Stimulated activated CD8-positive, alpha-beta memory T cell treated with anti-CD3 and anti-CD28 coated beads, Interleukin-12 subunit alpha, Interleukin-12 subunit beta, amount 100 ng/mL, for 24 hours (primary cell): ENCODE data around the gene LRRD1.
"Not testable (repeated sequence)": the region's sequence is repeated elsewhere in the genome, so short reads cannot be mapped to it uniquely, and the experiment has no call there.

Experiments
- DNase-seq: peaks from one replicate; pipeline ENCODE4 v3.0.0-alpha.2; 2020; ENCODE audit errors: extremely low read depth

Gene LRRD1

DNA sequence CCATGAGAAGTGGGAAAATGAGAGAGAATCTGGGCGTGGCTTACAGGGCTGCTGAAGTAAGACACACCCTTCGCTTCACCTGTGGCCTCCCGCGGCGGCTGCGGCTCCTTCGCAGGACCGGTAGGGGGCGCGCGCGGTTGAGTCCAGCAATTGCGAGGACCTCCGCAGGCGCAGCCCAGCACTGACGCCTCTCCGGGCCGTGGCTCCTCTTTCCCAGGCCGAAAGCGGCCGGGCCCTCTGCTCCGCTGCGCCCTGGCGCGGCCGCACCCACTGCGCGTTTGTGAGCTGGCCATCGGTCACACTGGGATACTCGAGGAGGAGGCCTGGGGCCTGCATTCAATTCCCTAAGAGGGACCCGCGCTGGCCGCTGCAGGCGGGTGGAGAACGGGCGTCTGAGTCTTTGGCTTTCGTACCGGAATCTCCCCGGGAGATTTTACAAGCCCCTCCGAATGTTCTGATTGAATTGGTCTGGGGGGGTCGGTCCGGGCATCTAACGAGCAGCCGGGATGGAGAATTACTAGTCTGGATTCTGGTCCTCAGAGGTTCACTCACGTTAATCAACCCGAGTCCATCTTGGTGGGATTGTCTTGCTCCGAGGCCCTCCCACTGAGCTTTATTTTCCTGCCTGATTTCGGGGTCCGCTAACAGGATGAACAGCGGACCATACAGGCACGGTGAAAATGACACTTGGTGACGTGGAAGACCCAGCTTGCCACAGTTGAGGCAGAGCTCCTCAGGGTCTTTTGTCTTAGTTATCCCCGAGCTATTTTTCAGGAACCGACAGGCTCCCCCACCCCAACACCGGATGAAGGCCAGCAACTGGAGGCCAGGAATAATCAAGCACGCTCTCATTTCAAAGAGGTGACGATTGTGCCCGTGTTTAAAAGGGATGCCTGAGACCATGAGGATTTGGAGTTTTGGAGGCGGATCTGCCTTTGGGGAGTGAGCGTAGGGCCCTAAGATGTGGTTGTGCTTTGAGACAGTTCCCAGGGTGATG is at the start of gene LRRD1:
Gene LRRD1 (minus strand): TSS at position 215 of the 997 bp plus-strand sequence. CDS start 13,940 bp downstream, outside the sequence.
- DNase-seq: peak; percentile 51

DNA sequence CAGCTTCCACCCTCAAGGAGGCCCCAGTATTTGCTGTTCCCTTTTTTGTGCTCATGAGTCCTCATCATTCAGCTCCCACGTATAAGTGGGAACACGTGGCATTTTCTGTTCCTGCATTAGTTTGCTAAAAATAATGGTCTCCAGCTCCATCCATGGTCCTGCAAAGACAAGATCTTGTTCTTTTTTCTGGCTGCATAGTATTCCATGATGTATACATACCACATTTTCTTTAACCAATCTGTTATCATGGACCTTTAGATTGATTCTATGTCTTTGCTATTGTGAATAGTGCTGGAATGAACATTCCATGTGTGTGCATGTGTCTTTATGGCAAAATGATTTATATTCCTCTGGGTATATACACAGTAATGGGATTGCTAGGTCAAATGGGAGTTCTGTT is 49.8 kb upstream of the LRRD1 start:
- no peak for DNase-seq

DNA sequence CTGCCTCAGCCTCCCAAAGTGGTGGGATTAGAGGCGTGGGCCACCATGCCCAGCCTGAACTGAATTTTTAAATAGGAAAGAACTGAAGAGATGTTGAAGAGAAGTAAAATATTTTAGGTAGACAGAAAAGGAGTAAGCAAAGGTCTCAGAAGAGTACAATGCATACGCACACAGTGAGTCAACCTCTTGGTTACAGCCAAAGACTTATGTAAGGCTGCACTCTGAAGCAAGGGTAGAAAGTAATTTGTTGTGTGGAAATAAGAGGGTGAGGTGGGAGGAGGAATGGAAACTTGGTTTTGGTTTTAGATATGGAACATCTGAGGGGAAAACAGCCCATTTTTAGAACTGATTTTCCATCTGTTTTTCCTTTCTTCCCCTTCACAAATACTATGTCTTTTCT is 49.2 kb upstream of the LRRD1 start:
- DNase-seq: no peak

DNA sequence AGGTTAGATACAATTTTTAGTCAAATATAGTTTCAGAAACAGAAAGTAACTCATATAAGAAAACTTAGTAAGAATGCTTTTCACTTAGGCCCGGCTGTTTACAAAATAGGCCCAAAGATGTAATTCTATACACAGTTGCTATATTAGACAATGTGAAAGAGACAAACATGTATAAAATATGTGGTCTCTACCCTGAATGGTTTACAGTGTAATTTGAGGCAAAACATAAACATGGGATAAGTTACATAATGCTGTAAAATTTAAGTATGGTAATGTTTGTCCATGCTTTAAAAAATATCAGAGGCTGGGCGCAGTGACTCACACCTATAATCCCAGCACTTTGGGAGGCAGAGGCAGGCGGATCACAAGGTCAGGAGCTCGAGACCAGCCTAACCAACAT is 48.0 kb upstream of the LRRD1 start:
- DNase-seq: no peak

DNA sequence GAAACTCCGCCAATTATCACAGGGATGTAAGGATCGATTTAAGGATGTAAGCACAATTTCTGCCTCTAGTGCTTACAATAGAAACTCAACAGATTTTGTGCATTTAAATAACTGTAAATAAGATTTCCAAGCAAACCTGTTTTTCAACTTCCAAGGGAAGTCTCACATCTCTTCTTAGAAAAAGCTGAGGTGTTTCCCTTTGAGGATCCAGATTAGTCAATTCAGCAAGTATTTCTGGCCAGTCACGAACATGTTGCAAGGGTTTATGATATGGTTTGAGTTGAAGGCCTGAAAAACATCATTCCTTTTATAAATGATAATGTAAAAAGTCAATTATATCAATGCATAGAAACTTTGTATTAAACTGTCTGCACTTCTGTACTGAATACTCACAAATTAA is 42.8 kb upstream of the LRRD1 start:
- DNase-seq: no peak

DNA sequence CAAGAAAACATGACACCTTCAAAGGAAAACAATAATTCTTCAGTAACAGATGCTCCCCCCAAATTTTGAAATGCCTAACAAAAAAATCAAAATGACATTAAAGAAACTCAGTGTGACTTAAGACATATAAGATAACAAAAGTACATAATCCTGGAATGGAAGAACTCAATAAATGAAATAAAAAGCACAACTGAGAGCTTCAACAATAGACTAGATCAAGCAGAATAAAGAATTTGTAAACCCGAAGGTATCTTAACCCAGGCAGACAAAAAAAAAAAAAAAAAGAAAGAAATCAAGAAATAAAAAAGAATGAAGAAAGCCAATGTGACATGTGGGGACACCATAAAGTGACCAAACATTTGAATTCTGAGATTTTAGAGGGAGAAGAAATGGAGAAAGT is 27.7 kb upstream of the LRRD1 start:
- no peak for DNase-seq

DNA sequence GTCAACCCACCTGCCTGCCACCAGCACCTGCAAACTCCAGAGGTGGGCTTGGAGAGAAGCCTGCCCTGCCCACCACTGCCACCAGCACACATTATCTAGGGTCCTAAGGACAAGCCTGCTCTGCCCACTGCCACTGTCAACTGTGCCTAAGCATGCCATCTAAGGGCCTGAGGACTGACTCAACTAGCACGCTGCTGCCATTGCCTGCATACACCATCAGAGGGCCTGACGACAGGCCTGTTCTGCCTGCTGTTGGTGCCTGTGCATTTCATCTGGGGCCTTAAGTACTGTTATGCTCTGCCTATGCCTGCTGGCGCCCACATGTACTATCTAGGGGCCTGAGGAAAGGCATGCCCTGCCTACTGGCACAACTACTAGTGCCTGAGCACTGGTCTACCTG is 27.0 kb upstream of the LRRD1 start:
- DNase-seq: no peak

DNA sequence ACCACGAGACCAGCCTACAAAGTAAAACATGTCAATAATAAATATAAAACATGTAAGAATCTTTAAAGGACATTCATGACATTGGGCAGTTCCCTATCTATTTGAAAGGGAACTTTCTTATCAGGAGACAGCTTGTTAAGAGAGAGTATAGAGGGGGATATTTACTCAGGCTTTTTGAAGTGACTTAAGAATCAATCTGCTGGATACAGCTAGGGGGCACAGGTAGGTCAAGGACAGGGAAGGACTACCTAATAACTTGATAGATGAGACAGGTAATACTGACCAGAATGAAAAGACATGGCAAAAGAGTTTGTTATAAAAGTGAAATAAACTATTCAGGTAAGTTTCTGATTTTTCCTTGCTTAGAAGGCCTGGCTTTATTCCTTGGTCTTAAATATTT is 21.8 kb upstream of the LRRD1 start:
- no peak for DNase-seq

DNA sequence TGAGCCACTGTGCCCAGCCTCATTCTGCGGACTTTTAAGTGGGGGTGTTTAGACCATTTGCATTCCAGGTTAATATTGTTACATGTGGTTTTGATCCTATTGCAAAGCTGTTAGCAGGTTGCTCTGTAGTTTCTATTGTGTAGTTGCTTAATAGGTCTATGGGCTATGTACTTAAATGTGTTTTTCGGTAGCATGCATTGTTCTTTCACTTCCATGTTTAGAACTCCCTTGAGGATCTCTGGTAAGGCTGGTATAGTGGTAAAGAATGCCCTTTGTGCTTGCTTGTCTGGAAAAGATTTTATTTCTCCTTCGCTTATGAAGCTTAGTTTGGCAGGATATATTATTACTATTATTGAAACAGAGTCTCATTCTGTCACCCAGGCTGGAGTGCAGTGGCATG is 13.4 kb upstream of the LRRD1 start:
- DNase-seq: no peak

DNA sequence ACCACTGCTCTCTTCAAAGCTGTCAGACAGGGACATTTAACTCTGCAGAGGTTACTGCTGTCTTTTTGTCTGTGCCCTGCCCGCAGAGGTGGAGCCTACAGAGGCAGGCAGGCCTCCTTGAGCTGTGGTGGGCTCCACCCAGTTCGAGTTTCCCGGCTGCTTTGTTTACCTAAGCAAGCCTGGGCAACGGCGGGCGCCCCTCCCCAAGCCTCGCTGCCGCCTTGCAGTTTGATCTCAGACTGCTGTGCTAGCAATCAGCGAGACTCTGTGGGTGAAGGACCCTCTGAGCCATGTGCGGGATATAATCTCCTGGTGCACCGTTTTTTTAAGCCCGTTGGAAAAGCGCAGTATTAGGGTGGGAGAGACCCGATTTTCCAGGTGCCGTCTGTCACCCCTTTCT is 10.3 kb upstream of the LRRD1 start:
- not testable (repeated sequence) for DNase-seq

DNA sequence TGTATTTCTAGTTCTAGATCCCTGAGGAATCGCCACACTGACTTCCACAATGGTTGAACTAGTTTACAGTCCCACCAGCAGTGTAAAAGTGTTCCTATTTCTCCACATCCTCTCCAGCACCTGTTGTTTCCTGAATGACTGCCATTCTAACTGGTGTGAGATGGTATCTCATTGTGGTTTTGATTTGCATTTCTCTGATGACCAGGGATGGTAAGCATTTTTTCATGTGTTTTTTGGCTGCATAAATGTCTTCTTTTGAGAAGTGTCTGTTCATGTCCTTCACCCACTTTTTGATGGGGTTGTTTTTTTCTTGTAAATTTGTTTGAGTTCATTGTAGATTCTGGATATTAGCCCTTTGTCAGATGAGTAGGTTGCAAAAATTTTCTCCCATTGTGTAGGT is 5.4 kb upstream of the LRRD1 start:
- not testable (repeated sequence) for DNase-seq

DNA sequence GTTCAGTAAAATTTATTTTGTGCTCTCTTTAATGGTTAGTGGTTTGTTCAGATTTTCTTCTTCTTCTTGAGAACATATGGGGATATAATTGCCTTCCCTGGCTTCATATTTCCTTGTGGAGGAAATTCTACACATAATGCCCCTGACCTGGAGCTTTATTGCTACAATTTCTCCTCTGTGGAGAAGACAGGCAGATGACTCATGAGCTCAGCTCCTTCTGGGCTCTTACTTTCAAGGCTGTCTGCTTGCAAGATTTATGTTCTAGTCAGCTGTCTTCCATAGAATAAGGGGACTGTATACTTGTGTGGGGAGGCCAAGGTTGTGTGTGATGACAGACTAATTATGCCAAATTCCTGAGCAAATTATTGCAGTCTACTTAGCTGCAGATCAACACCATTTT is 1.6 kb downstream of the LRRD1 start:
- no peak for DNase-seq

DNA sequence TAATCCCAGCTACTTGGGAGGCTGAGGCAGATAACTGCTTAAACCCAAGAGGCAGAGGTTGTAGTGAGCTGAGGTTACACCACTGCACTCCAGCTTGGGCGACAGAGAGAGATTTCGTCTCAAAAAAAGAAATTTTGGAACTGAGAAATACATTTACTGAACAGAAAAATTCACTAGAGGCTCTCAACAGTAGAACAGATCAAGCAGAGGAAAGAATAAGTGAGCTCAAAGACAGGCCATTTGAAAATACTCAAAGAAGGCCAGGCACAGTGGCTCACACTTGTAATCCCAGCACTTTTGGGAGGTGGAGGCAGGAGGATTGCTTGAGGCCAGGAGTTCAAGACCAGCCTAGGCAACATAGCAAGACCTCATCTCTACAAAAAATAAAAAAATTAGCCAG is 9.4 kb downstream of the LRRD1 start:
- not testable (repeated sequence) for DNase-seq

DNA sequence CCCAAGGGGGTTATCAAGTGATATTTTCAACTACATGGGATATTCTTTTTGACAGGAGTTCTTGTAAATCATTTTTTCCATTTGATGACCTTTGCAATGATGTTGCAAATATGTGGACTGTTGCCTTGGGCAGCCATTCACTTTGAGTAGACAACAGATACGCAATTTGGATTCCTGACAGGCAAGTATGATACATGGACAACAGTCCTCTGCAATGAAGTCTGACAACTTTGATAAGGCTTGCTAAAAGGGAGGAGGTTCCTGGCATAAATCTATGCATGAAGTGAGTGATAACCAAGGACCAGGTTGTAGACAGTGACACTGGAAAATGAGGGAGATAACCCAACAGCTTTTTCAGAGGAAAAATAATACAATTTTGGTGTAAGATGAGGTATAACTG is 17.7 kb downstream of the LRRD1 start:
- no peak for DNase-seq

DNA sequence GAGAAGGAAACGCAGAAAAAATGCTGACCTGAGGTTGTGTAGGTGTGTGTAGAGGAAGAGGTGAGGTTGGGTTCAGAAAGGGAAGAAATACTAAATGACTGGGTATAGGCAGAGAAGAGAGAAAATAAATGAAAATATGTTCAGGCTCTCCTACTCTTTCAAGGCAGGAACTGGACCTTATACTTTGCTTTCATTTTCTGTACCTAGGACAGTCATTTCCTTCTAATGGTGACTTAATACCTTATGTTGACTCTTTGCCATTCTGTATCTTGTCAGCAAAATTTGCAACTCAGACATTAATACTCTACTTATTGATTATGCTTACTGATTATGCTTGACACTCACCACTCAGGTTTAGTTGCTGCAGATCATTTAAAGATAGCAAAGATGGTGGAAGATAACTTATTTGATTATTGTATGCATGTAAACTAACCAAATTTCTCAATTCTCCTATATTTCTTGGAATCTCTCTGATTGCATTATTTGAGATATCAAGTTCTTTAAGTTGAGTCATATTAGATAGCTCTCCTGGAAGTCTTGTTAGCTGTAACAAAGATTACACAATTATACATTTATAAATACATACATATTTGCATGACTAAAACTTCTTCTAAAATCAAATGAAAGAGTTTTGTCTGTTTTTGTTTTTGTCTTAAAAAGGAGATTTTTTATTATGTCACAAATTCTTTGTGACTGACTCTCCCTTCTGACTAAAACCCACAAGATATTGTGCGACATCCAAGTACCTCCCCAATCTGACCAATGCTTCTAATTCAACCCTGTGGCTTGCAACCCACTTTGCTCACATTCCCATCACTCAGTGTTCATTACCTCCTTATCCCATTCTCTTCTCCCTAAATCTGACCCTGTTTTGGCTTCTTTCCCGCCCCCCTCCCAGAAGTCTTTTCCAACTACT is 20.0 kb downstream of the LRRD1 start:
- DNase-seq: no peak

DNA sequence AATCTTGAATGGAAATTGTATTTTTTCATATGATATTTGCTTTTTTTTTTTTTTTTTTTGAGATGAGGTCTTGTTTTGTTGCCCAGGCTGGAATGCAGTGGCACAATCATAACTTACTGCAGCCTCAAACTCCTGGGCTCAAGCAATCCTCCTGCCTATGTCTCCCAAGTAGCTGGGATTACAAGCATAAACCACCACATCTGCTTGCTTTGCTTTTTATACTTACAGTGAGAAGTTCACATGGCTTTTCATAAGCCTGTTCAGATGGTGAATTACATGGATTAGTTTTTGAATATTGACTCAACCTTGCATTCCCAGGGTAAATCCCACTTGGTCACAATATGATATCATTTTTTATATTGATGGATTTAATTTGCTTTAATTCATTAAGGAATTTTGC is 22.0 kb downstream of the LRRD1 start:
- DNase-seq: no peak

DNA sequence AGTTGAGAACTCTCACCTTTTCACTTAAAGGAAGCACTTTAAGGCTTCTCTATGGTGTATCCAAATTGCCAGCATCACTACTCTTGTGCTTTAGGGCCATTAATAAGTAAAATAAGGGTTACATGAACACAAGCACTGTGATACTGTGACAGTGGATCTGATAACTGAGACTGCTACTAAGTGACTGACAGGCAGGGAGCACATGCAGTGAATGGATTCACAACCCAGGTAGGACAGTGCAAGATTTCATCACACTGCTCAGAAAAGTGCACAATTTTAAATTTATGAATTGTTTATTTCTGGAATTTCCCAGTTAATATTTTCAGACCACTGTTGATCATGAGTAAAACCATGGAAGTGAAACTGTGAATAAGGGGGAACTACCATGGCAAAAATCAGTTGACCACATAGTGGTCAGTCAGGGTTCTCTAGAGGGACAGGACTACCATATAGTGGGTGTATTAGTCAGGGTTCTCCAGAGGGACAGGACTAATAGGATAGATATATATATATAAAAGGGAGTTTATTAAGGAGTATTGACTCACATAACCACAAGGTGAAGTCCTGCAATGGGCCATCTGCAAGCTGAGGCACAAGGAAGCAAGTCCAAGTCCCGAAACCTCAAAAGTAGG is 23.7 kb downstream of the LRRD1 start:
- DNase-seq: no peak

DNA sequence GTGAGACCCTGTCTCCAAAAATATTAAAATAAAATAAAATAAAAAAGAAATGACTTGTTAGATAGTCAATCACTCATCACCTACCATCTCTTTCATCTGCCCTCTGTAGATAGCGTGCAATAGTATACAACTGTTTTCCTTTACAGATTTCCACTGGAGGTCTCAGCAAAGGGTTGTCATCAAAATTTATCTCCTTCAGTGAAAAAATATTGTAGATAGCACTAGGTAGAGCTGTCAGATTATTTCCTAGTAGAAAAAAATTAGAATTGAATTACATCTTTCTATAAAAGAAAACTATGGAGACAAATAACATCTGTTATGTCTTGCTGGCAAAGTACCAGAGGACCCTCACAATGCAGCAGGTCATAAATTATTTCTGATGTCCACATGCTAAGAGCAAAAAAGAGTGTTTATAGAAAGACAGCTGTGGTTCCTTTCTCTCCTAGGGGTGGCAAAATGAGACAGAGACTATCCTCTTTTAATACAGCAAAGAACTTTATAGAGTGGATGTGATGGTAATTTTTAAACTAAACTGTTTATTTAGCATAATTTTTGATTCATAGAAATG is 28.4 kb downstream of the LRRD1 start:
- no peak for DNase-seq

DNA sequence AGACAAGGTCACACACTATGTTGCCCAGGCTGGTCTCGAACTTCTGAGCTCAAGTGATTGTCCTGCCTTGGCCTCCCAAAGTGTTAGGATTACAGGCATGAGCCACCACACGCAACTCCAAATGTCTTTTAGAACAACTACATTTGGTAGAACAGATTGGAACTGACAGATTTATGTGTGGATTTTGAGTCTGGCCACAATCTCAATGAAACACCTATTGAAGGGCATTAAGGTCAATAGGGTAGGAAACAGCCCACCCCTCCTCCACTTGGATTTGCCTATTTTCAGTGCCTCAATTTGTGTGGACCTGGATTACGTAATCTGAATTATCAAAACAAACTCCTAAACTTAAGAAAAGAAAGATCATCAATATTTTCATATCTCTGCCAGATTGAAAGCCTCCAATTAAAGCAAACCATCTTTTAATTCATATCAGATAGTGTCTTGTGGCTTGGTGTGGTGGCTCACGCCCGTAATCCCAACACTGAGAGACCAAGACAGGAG is 29.2 kb downstream of the LRRD1 start:
- no peak for DNase-seq

DNA sequence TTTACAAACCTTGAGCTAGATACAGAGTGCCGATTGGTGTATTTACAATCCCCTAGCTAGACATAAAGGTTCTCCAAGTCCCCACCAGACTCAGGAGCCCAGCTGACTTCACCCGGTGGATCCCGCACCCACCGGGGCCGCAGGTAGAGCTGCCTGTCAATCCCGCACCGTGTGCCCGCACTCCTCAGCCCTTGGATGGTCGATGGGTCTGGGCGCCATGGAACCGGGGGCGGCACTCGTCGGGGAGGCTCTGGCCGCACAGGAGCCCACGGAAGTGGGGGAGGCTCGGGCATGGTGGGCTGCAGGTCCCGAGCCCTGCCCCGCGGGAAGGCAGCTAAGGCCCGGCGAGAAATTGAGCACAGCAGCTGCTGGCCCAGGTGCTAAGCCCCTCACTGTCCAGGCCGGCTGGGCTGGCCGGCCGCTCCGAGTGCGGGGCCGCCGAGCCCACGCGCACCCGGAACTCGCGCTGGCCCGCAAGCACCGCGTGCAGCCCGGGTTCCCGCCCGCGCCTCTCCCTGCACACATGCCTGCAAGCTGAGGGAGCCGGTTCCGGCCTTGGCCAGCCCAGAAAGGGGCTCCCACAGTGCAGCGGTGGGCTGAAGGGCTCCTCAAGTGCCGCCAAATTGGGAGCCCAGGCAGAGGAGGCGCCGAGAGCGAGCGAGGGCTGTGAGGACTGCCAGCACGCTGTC is 35.6 kb downstream of the LRRD1 start:
- not testable (repeated sequence) for DNase-seq

DNA sequence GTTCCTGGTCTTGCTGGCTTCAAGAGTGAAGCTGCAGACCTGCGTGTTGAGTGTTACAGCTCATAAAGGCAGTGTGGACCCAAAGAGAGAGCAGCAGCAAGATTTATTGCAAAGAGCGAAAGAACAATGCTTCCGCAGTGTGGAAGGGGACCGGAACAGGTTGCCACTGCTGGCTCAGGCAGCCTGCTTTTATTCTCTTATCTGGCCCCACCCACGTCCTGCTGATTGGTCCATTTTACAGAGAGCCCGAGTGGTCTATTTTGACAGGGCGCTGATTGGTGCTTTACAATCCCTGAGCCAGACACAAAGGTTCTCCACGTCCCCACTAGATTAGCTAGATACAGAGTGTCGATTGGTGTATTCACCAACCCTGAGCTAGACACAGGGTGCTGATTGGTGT is 36.2 kb downstream of the LRRD1 start:
- DNase-seq: not testable (repeated sequence)
